ENCODE measurements around the gene CSRNP3. TPM values are rescaled to one million over a fixed set of nuclear protein-coding genes. Genes with fewer than 3 reads are reported as not detected.

Gene CSRNP3
- total RNA-seq, 1 donor from 2014 or later: 0.26 TPM

DNA sequence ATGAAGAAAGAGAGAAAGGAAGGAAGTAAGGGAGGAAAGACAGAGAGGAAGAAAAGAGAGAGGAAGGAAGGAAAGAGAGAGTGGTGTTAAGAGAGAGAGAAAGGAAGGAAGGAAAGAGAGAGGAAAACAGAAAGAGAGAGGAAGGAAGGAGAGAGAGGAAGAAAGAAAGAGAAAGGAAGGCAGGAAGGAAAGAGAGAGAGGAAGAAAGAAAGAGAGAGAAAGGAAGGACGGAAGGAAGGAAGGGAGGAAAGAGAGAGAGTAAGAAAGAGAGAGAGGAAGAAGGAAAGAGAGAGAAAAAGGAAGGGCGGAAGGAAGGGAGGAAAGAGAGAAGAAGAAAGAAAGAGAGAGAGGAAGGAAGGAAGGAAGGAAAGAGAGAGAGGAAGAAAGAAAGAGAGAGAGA, 197.1 kb downstream of the CSRNP3 start:
- FAIRE-seq: no peak
- TF ChIP-seq, protein P1, sequence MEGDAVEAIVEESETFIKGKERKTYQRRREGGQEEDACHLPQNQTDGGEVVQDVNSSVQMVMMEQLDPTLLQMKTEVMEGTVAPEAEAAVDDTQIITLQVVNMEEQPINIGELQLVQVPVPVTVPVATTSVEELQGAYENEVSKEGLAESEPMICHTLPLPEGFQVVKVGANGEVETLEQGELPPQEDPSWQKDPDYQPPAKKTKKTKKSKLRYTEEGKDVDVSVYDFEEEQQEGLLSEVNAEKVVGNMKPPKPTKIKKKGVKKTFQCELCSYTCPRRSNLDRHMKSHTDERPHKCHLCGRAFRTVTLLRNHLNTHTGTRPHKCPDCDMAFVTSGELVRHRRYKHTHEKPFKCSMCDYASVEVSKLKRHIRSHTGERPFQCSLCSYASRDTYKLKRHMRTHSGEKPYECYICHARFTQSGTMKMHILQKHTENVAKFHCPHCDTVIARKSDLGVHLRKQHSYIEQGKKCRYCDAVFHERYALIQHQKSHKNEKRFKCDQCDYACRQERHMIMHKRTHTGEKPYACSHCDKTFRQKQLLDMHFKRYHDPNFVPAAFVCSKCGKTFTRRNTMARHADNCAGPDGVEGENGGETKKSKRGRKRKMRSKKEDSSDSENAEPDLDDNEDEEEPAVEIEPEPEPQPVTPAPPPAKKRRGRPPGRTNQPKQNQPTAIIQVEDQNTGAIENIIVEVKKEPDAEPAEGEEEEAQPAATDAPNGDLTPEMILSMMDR (IDR thresholded peaks at IDR 0.05; ENCODE audit: insufficient read depth, low read length, severe bottlenecking): no peak
- no peak overlapping the region for H3K4me3 ChIP-seq (ENCODE audit: low read depth, low read length)
- no peaks in the 10 kb centered on the region for H3K36me3 ChIP-seq (ENCODE audit: control insufficient read depth, insufficient read depth, low read length)
- no peaks in the 10 kb centered on the region for H3K27me3 ChIP-seq (ENCODE audit: control insufficient read depth, insufficient read depth, low read length)
- DNase-seq (ENCODE audit: low read depth): no peak

DNA sequence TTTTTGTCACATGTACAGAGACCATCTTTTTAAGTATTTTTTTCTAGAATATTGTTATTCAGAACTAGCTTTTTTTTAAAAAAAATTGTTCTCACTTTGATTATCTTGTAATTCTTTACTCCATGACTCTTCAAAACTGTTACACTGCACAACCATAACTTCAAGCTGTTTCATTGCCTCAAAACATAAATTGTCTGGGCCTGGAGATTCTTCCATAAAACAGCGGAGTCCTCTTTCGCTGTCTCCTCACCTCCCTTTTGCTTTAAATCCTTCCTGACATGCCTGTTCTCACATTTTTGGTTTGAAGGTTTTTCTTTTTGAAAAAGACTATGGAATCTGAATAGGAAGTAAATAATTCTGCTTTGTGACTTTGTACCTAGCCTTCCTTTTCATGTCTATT, 197.9 kb downstream of the CSRNP3 start:
- Histone ChIP-seq H3K27me3 (ENCODE audit: control insufficient read depth, insufficient read depth, low read length) (no peaks in the 10 kb centered on the region), H3K4me3 (ENCODE audit: low read depth, low read length) (no peak overlapping the region), H3K36me3 (ENCODE audit: control insufficient read depth, insufficient read depth, low read length) (no peaks in the 10 kb centered on the region)
- TF ChIP-seq, protein P1 (IDR thresholded peaks at IDR 0.05; ENCODE audit: insufficient read depth, low read length, severe bottlenecking): no peak
- DNase-seq (ENCODE audit: low read depth) (no peak), FAIRE-seq (no peak)

DNA sequence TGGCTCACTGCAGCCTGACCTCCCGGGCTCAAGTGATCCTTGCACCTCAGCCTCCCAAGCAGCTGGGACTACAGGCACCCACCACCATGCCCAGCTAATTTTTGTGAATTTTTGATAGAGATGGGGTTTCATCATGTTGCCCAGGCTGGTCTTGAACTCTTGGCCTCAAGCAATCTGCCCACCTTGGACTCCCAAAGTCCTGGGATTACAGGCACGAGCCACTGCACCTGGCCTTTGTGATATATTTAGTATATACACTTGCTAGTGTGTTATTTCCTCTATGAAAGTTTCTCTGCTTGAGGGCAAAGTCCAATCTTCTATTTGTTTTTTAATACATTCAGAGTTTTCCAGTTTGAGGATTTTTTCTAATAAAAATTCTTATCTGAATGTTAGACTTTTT, 205.3 kb downstream of the CSRNP3 start:
- Histone ChIP-seq H3K4me3 (ENCODE audit: low read depth, low read length) (no peak overlapping the region), H3K27me3 (ENCODE audit: control insufficient read depth, insufficient read depth, low read length) (no peaks in the 10 kb centered on the region), H3K36me3 (ENCODE audit: control insufficient read depth, insufficient read depth, low read length) (no peaks in the 10 kb centered on the region)
- TF ChIP-seq, protein P1 (IDR thresholded peaks at IDR 0.05; ENCODE audit: insufficient read depth, low read length, severe bottlenecking): no peak
- DNase-seq (ENCODE audit: low read depth): no peak
- no peak for FAIRE-seq

DNA sequence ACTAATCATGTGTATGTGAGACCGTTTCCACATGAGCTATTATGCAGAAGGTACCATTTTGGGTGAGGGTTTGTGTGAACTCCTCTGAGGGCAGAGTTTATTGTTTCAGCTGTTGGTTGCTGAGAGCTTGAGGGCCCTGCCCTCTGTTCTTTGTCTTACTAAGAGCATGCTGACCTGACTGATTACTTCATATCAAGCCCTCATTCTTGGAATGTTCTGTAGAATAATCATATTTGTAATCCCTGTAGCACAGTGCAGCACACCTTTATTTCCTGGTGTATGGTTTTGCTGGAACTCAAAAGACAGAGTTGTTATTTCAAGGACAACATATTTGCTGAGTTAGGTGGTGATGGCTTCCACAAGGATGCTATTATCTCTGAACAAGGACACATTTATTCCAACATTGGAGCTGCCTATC, 206.1 kb downstream of the CSRNP3 start:
- DNase-seq (ENCODE audit: low read depth) (peak; percentile 53), FAIRE-seq (no peak)
- TF ChIP-seq, protein P1 (IDR thresholded peaks at IDR 0.05; ENCODE audit: insufficient read depth, low read length, severe bottlenecking): no peak
- Histone ChIP-seq H3K27me3 (ENCODE audit: control insufficient read depth, insufficient read depth, low read length) (no peaks in the 10 kb centered on the region), H3K36me3 (ENCODE audit: control insufficient read depth, insufficient read depth, low read length) (no peaks in the 10 kb centered on the region), H3K4me3 (ENCODE audit: low read depth, low read length) (no peak overlapping the region)

DNA sequence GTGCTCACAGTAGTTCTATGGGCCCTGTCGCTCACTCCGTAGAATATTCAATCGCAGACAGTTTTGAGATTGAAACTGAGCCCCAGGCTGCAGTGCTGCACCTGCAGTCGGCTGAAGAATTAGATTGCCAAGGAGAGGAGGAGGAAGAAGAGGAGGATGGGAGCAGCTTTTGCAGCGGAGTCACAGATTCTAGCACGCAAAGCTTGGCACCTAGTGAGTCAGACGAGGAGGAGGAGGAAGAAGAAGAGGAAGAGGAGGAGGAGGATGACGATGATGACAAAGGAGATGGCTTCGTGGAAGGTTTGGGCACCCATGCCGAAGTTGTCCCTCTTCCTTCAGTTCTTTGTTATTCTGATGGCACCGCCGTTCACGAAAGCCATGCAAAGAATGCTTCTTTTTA, 209.4 kb downstream of the CSRNP3 start:
- no peaks in the 10 kb centered on the region for H3K36me3 ChIP-seq (ENCODE audit: control insufficient read depth, insufficient read depth, low read length)
- no peak overlapping the region for H3K4me3 ChIP-seq (ENCODE audit: low read depth, low read length)
- H3K27me3 ChIP-seq (ENCODE audit: control insufficient read depth, insufficient read depth, low read length): no peaks in the 10 kb centered on the region
- DNase-seq (ENCODE audit: low read depth): no peak
- TF ChIP-seq, protein P1 (IDR thresholded peaks at IDR 0.05; ENCODE audit: insufficient read depth, low read length, severe bottlenecking): no peak
- FAIRE-seq: no peak

DNA sequence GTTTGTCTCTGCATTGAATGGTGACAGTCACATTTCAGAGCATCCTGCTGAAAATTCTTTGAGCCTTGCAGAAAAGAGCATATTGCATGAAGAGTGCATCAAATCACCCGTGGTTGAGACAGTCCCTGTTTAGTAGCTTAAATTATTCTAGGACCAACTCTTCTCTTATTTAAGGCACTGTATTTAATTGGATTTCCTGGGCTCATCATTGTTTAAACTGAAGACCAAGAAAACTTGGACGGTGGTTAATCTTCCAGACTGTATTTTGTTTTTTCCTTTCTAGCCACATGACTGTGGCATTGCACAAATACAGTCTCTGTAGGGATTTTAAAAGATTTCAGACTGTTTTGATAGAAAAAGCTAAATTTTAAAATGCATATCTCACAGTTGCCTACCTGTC, 210.1 kb downstream of the CSRNP3 start:
- TF ChIP-seq, protein P1 (IDR thresholded peaks at IDR 0.05; ENCODE audit: insufficient read depth, low read length, severe bottlenecking): no peak
- FAIRE-seq: no peak
- DNase-seq (ENCODE audit: low read depth): no peak
- no peak overlapping the region for H3K4me3 ChIP-seq (ENCODE audit: low read depth, low read length)
- no peaks in the 10 kb centered on the region for H3K27me3 ChIP-seq (ENCODE audit: control insufficient read depth, insufficient read depth, low read length)
- no peaks in the 10 kb centered on the region for H3K36me3 ChIP-seq (ENCODE audit: control insufficient read depth, insufficient read depth, low read length)

Measured in bronchial epithelial cell (primary cell).